Endothelial cell of umbilical vein (primary cell): ENCODE results near the gene CCDC57.

Experiments used
- EZH2 ChIP-seq: IDR thresholded peaks from 2 replicates; pipeline ENCODE4 v1.6.1; 2012; ENCODE audit warnings: borderline replicate concordance, low read depth, mild to moderate bottlenecking, moderate library complexity, low read length, inconsistent platforms; ENCODE audit not compliant: severe bottlenecking
- FOS ChIP-seq: IDR thresholded peaks from 2 replicates; pipeline ENCODE4 v1.6.1; 2011; ENCODE audit warnings: mild to moderate bottlenecking, low read length, moderate library complexity, borderline replicate concordance; ENCODE audit not compliant: insufficient read depth
- GATA2 ChIP-seq: IDR thresholded peaks from 2 replicates; pipeline ENCODE4 v1.7.0; 2011; ENCODE audit warnings: low read depth, mild to moderate bottlenecking, moderate library complexity, mixed read lengths, low read length; ENCODE audit not compliant: insufficient read length, insufficient read depth
- JUN ChIP-seq: IDR thresholded peaks from 2 replicates; pipeline ENCODE4 v1.6.1; 2011; ENCODE audit warnings: borderline replicate concordance, low read depth; ENCODE audit not compliant: insufficient read length, insufficient read depth
- MAX ChIP-seq: IDR thresholded peaks from 2 replicates; pipeline ENCODE4 v1.6.1; 2011; ENCODE audit not compliant: insufficient read depth, insufficient read length
- MYC ChIP-seq: IDR thresholded peaks from one replicate; pipeline ENCODE4 v1.6.1; 2011; ENCODE audit warnings: mild to moderate bottlenecking, low read depth, low read length
- POLR2A ChIP-seq: IDR thresholded peaks from 2 replicates; pipeline ENCODE4 v1.6.1; 2012; ENCODE audit warnings: low read depth, mild to moderate bottlenecking, control low read depth, low read length
- POLR2AphosphoS5 ChIP-seq: IDR thresholded peaks from 2 replicates; pipeline ENCODE4 v1.6.1; 2012; ENCODE audit warnings: low read depth, mild to moderate bottlenecking, control low read depth, low read length, moderate library complexity; ENCODE audit not compliant: insufficient read depth
- TF ChIP-seq, protein P1 (sequence below), 2 donors: IDR thresholded peaks; 1 replicate in 1 of 2; 2 replicates in 1 of 2; pipeline ENCODE4 v1.5.1; 2011; ENCODE audit warnings: low read length in 2 of 2, mild to moderate bottlenecking in 2 of 2, moderate library complexity in 2 of 2, control low read depth in 1 of 2, inconsistent platforms in 1 of 2, low read depth in 1 of 2; ENCODE audit not compliant: insufficient read depth in 1 of 2; ENCODE audit errors: extremely low read depth in 1 of 2

DNA sequence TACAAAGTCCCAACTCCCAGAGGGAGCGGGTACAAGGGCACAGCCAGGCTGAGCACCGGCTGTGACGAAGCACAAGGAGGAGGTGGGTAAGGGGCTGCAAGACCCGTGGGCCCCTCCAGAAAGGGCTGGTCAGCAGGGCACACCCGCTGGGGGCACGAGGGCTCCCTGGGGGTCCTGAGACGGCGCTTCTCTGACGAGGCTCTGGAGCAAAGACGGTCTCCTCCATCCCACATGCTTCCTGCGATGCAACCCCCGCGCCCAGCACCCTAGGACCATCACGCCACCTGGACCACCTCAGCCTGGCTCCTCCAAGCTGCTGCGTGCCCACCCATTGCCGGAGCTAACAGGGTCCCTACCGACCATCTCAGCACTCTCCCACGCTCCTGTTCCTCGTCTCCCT lies 8.7 kb downstream of the CCDC57 start:
- TF ChIP-seq, protein P1, sequence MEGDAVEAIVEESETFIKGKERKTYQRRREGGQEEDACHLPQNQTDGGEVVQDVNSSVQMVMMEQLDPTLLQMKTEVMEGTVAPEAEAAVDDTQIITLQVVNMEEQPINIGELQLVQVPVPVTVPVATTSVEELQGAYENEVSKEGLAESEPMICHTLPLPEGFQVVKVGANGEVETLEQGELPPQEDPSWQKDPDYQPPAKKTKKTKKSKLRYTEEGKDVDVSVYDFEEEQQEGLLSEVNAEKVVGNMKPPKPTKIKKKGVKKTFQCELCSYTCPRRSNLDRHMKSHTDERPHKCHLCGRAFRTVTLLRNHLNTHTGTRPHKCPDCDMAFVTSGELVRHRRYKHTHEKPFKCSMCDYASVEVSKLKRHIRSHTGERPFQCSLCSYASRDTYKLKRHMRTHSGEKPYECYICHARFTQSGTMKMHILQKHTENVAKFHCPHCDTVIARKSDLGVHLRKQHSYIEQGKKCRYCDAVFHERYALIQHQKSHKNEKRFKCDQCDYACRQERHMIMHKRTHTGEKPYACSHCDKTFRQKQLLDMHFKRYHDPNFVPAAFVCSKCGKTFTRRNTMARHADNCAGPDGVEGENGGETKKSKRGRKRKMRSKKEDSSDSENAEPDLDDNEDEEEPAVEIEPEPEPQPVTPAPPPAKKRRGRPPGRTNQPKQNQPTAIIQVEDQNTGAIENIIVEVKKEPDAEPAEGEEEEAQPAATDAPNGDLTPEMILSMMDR (IDR thresholded peaks at IDR 0.05; ENCODE audit: extremely low read depth in 1 of 2, insufficient read depth in 1 of 2, low read depth in 1 of 2, low read length in 2 of 2), result no peak
- TF ChIP-seq EZH2 (no peak), GATA2 (no peak), MYC (no peak), POLR2AphosphoS5 (no peak), JUN (no peak), POLR2A (no peak), MAX (no peak), FOS (no peak)
